ENCODE results near the gene UNC93B1.
"Not testable (repeated sequence)": the region's sequence is repeated elsewhere in the genome, so short reads cannot be mapped to it uniquely, and the experiment has no call there.

Gene UNC93B1

GRCh38 chr11:67999201-67999629, 4.7 kb downstream of the UNC93B1 start:
- Histone ChIP-seq H3K4me3 (ENCODE audit: low read length) (no peak overlapping the region), H3K4me2 (ENCODE audit: low read length) (no peak overlapping the region), H3K36me3 (ENCODE audit: insufficient read depth, low read length) (no peaks in the 10 kb centered on the region), H3K27me3 (ENCODE audit: control insufficient read depth, insufficient read depth, low read length) (no peaks in the 10 kb centered on the region), H3K9me3 (replicated peaks; ENCODE audit: low read length) (no peaks in the 10 kb centered on the region), H3K4me1 (ENCODE audit: control insufficient read depth, insufficient read depth, low read length) (peaks cover 7% of the 10 kb centered on the region), H3K9ac (ENCODE audit: low read depth, low read length) (no peak overlapping the region)

- Histone ChIP-seq H3K4me3 (ENCODE audit: low read length) (no peak overlapping the region), H3K9ac (ENCODE audit: low read depth, low read length) (no peak overlapping the region), H3K9me3 (replicated peaks; ENCODE audit: low read length) (no peaks in the 10 kb centered on the region), H3K36me3 (ENCODE audit: insufficient read depth, low read length) (no peaks in the 10 kb centered on the region), H3K4me2 (ENCODE audit: low read length) (no peak overlapping the region), H3K4me1 (ENCODE audit: control insufficient read depth, insufficient read depth, low read length) (peaks cover 6% of the 10 kb centered on the region), H3K27me3 (ENCODE audit: control insufficient read depth, insufficient read depth, low read length) (no peaks in the 10 kb centered on the region)
These were observed 5.5 kb downstream of the UNC93B1 start for GRCh38 chr11:67998150-67999045.

GRCh38 chr11:67997475-67997921, 6.4 kb downstream of the UNC93B1 start:
- H3K4me1 ChIP-seq (ENCODE audit: control insufficient read depth, insufficient read depth, low read length) = no peaks in the 10 kb centered on the region
- no peaks in the 10 kb centered on the region for H3K27me3 ChIP-seq (ENCODE audit: control insufficient read depth, insufficient read depth, low read length)
- H3K4me3 ChIP-seq (ENCODE audit: low read length) = no peak overlapping the region
- no peak overlapping the region for H3K9ac ChIP-seq (ENCODE audit: low read depth, low read length)
- H3K9me3 ChIP-seq (replicated peaks; ENCODE audit: low read length) = no peaks in the 10 kb centered on the region
- H3K36me3 ChIP-seq (ENCODE audit: insufficient read depth, low read length) = no peaks in the 10 kb centered on the region
- no peak overlapping the region for H3K4me2 ChIP-seq (ENCODE audit: low read length)

GRCh38 chr11:67996622-67997474, 7.0 kb downstream of the UNC93B1 start:
- no peak overlapping the region for H3K4me2 ChIP-seq (ENCODE audit: low read length)
- H3K27me3 ChIP-seq (ENCODE audit: control insufficient read depth, insufficient read depth, low read length) = no peaks in the 10 kb centered on the region
- no peaks in the 10 kb centered on the region for H3K4me1 ChIP-seq (ENCODE audit: control insufficient read depth, insufficient read depth, low read length)
- no peak overlapping the region for H3K9ac ChIP-seq (ENCODE audit: low read depth, low read length)
- no peaks in the 10 kb centered on the region for H3K9me3 ChIP-seq (replicated peaks; ENCODE audit: low read length)
- no peaks in the 10 kb centered on the region for H3K36me3 ChIP-seq (ENCODE audit: insufficient read depth, low read length)
- no peak overlapping the region for H3K4me3 ChIP-seq (ENCODE audit: low read length)

GRCh38 chr11:67996051-67996450, 7.8 kb downstream of the UNC93B1 start:
- H3K9ac ChIP-seq (ENCODE audit: low read depth, low read length) = no peak overlapping the region
- no peak overlapping the region for H3K4me2 ChIP-seq (ENCODE audit: low read length)
- H3K36me3 ChIP-seq (ENCODE audit: insufficient read depth, low read length) = no peaks in the 10 kb centered on the region
- H3K4me1 ChIP-seq (ENCODE audit: control insufficient read depth, insufficient read depth, low read length) = no peaks in the 10 kb centered on the region
- no peaks in the 10 kb centered on the region for H3K9me3 ChIP-seq (replicated peaks; ENCODE audit: low read length)
- no peaks in the 10 kb centered on the region for H3K27me3 ChIP-seq (ENCODE audit: control insufficient read depth, insufficient read depth, low read length)
- H3K4me3 ChIP-seq (ENCODE audit: low read length) = no peak overlapping the region

- H3K9me3 ChIP-seq (replicated peaks; ENCODE audit: low read length); H3K27me3 ChIP-seq (ENCODE audit: control insufficient read depth, insufficient read depth, low read length); H3K9ac ChIP-seq (ENCODE audit: low read depth, low read length); H3K4me3 ChIP-seq (ENCODE audit: low read length); H3K4me2 ChIP-seq (ENCODE audit: low read length); H3K36me3 ChIP-seq (ENCODE audit: insufficient read depth, low read length); H3K4me1 ChIP-seq (ENCODE audit: control insufficient read depth, insufficient read depth, low read length): not testable (repeated sequence)
These were observed 8.3 kb downstream of the UNC93B1 start for GRCh38 chr11:67995579-67995978.

GRCh38 chr11:67995129-67995528, 8.8 kb downstream of the UNC93B1 start:
- H3K9me3 ChIP-seq (replicated peaks; ENCODE audit: low read length); H3K36me3 ChIP-seq (ENCODE audit: insufficient read depth, low read length); H3K4me2 ChIP-seq (ENCODE audit: low read length); H3K9ac ChIP-seq (ENCODE audit: low read depth, low read length); H3K4me1 ChIP-seq (ENCODE audit: control insufficient read depth, insufficient read depth, low read length); H3K27me3 ChIP-seq (ENCODE audit: control insufficient read depth, insufficient read depth, low read length); H3K4me3 ChIP-seq (ENCODE audit: low read length): not testable (repeated sequence)

GRCh38 chr11:67994387-67994786, 9.5 kb downstream of the UNC93B1 start:
- H3K27me3 ChIP-seq (ENCODE audit: control insufficient read depth, insufficient read depth, low read length); H3K9ac ChIP-seq (ENCODE audit: low read depth, low read length); H3K4me1 ChIP-seq (ENCODE audit: control insufficient read depth, insufficient read depth, low read length); H3K4me3 ChIP-seq (ENCODE audit: low read length); H3K36me3 ChIP-seq (ENCODE audit: insufficient read depth, low read length); H3K4me2 ChIP-seq (ENCODE audit: low read length); H3K9me3 ChIP-seq (replicated peaks; ENCODE audit: low read length): not testable (repeated sequence)

- not testable (repeated sequence) for H3K9ac ChIP-seq (ENCODE audit: low read depth, low read length); H3K9me3 ChIP-seq (replicated peaks; ENCODE audit: low read length); H3K4me3 ChIP-seq (ENCODE audit: low read length); H3K4me1 ChIP-seq (ENCODE audit: control insufficient read depth, insufficient read depth, low read length); H3K4me2 ChIP-seq (ENCODE audit: low read length); H3K36me3 ChIP-seq (ENCODE audit: insufficient read depth, low read length); H3K27me3 ChIP-seq (ENCODE audit: control insufficient read depth, insufficient read depth, low read length)
These were observed 10.1 kb downstream of the UNC93B1 start for GRCh38 chr11:67993821-67994220.

GRCh38 chr11:67991347-67992121, 12.4 kb downstream of the UNC93B1 start:
- H3K4me3 ChIP-seq (ENCODE audit: low read length); H3K4me1 ChIP-seq (ENCODE audit: control insufficient read depth, insufficient read depth, low read length); H3K9me3 ChIP-seq (replicated peaks; ENCODE audit: low read length); H3K9ac ChIP-seq (ENCODE audit: low read depth, low read length); H3K27me3 ChIP-seq (ENCODE audit: control insufficient read depth, insufficient read depth, low read length); H3K4me2 ChIP-seq (ENCODE audit: low read length); H3K36me3 ChIP-seq (ENCODE audit: insufficient read depth, low read length): not testable (repeated sequence)
